Activated naive CD4-positive, alpha-beta T cell treated with anti-CD3 and anti-CD28 coated beads, Interleukin-2, amount 10 ng/mL, durations not matched to agents 7 days and 5 days (primary cell): ENCODE results near the gene NTM.

Experiments used
- CTCF ChIA-PET: fragments of 350-600 bp; sonication (Branson Sonifier 250); formaldehyde crosslinking; loops from one replicate; lab custom pipeline; 2021; ENCODE audit warnings: antibody characterized with exemption; lab: Charles Lee
- DNase-seq: peaks from one replicate; pipeline ENCODE4 v3.0.0-alpha.2; 2020
- H3K27ac Mint-ChIP-seq: one replicate; pipeline ENCODE4 v1.8.0; 2021; ENCODE audit warnings: mild to moderate bottlenecking, moderate library complexity, mixed read lengths
- H3K27me3 Mint-ChIP-seq: one replicate; pipeline ENCODE4 v1.8.0; 2021; ENCODE audit warnings: mild to moderate bottlenecking, mixed read lengths
- H3K36me3 Mint-ChIP-seq: one replicate; pipeline ENCODE4 v1.8.0; 2021; ENCODE audit warnings: mixed read lengths
- H3K4me1 Mint-ChIP-seq: one replicate; pipeline ENCODE4 v1.8.0; 2021; ENCODE audit warnings: mixed read lengths
- H3K4me3 Mint-ChIP-seq: one replicate; pipeline ENCODE4 v1.8.0; 2021; ENCODE audit warnings: mild to moderate bottlenecking, moderate library complexity, mixed read lengths
- H3K9me3 Mint-ChIP-seq: one replicate; pipeline ENCODE4 v1.8.0; 2021; ENCODE audit warnings: mixed read lengths

NTM gene

GRCh38 chr11:132126973-132127899 lies 756.8 kb downstream of the NTM start:
- DNase-seq, result no peak
- CTCF ChIA-PET, result interaction anchor here (1.3 to 1.4 kb wide), 3 partner anchors 12 to 432 kb away, joined by 3 to 6 read pairs (median 5); no protein-coding TSS in a partner anchor
- no peaks in the 10 kb centered on the region for H3K36me3 Mint-ChIP-seq

GRCh38 chr11:132127900-132128288 lies 757.5 kb downstream of the NTM start:
- no peak overlapping the region for H3K4me3 Mint-ChIP-seq
- no peaks in the 10 kb centered on the region for H3K27me3 Mint-ChIP-seq
- no peaks in the 10 kb centered on the region for H3K4me1 Mint-ChIP-seq
- no peaks in the 10 kb centered on the region for H3K9me3 Mint-ChIP-seq
- no peaks in the 10 kb centered on the region for H3K36me3 Mint-ChIP-seq
- CTCF ChIA-PET, result no interaction called here
- H3K27ac Mint-ChIP-seq, result no peak overlapping the region
- DNase-seq, result no peak

More at GRCh38 chr11:132126973-132127899, 756.8 kb downstream of the NTM start:
- Mint-ChIP-seq H3K27me3 (no peaks in the 10 kb centered on the region), H3K9me3 (no peaks in the 10 kb centered on the region), H3K4me1 (no peaks in the 10 kb centered on the region), H3K4me3 (no peak overlapping the region), H3K27ac (no peak overlapping the region)

GRCh38 chr11:132131047-132131446 lies 760.6 kb downstream of the NTM start:
- H3K36me3 Mint-ChIP-seq, result no peaks in the 10 kb centered on the region
- CTCF ChIA-PET, result no interaction called here
- no peaks in the 10 kb centered on the region for H3K27me3 Mint-ChIP-seq
- no peak for DNase-seq
- H3K27ac Mint-ChIP-seq, result no peak overlapping the region
- H3K4me3 Mint-ChIP-seq, result no peak overlapping the region
- H3K9me3 Mint-ChIP-seq, result no peaks in the 10 kb centered on the region
- H3K4me1 Mint-ChIP-seq, result no peaks in the 10 kb centered on the region

DNA sequence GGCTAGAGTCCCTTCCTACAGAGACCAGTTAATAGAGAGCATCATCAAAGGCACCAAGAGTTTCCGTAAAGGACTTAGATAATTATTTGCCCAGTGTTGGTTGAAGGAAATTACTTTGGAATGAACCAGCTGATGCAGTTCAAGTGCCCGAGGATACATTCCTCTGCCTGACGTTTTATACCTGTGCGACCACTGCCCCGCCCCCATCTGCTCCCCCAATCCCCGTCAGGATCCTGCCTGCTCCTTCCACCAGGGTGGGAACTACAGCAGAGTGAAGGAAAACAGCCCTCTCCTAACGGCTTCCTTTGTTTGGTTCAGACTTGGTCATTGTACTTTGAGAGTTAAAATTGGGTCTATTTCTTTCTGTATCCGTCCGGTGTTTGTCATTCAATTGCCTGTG lies 761.5 kb downstream of the NTM start:
- no peak overlapping the region for H3K27ac Mint-ChIP-seq
- CTCF ChIA-PET, result no interaction called here
- H3K4me3 Mint-ChIP-seq, result no peak overlapping the region
- no peaks in the 10 kb centered on the region for H3K4me1 Mint-ChIP-seq
- no peaks in the 10 kb centered on the region for H3K27me3 Mint-ChIP-seq
- no peaks in the 10 kb centered on the region for H3K36me3 Mint-ChIP-seq
- no peaks in the 10 kb centered on the region for H3K9me3 Mint-ChIP-seq
- no peak for DNase-seq

- CTCF ChIA-PET, result no interaction called here
- Mint-ChIP-seq H3K9me3 (no peaks in the 10 kb centered on the region), H3K4me1 (no peaks in the 10 kb centered on the region), H3K27ac (no peak overlapping the region), H3K27me3 (no peaks in the 10 kb centered on the region), H3K4me3 (no peak overlapping the region), H3K36me3 (no peaks in the 10 kb centered on the region)
- DNase-seq, result no peak
These were observed 763.9 kb downstream of the NTM start for GRCh38 chr11:132134322-132134721.

GRCh38 chr11:132137289-132137980 lies 767.0 kb downstream of the NTM start:
- no peak for DNase-seq
- Mint-ChIP-seq H3K36me3 (no peaks in the 10 kb centered on the region), H3K27me3 (no peaks in the 10 kb centered on the region), H3K9me3 (peaks cover 3% of the 10 kb centered on the region), H3K4me1 (no peaks in the 10 kb centered on the region), H3K27ac (no peak overlapping the region), H3K4me3 (no peak overlapping the region)
- CTCF ChIA-PET, result interaction anchor here (0.6 kb wide), 1 partner anchor 978 kb away, joined by 3 read pairs; no protein-coding TSS in a partner anchor

- H3K27me3 Mint-ChIP-seq, result no peaks in the 10 kb centered on the region
- CTCF ChIA-PET, result interaction anchor here (0.6 kb wide), 1 partner anchor 978 kb away, joined by 3 read pairs; no protein-coding TSS in a partner anchor
- no peak for DNase-seq
These were observed 767.5 kb downstream of the NTM start for GRCh38 chr11:132137981-132138313.

GRCh38 chr11:132139181-132139580 lies 768.8 kb downstream of the NTM start:
- Mint-ChIP-seq H3K27me3 (no peaks in the 10 kb centered on the region), H3K36me3 (no peaks in the 10 kb centered on the region), H3K4me1 (no peaks in the 10 kb centered on the region), H3K9me3 (peaks cover 3% of the 10 kb centered on the region), H3K4me3 (no peak overlapping the region), H3K27ac (no peak overlapping the region)
- CTCF ChIA-PET, result no interaction called here
- DNase-seq, result no peak

More at GRCh38 chr11:132137981-132138313, 767.5 kb downstream of the NTM start:
- H3K9me3 Mint-ChIP-seq, result peaks cover 3% of the 10 kb centered on the region
- no peak overlapping the region for H3K27ac Mint-ChIP-seq
- no peaks in the 10 kb centered on the region for H3K4me1 Mint-ChIP-seq
- H3K4me3 Mint-ChIP-seq, result no peak overlapping the region
- H3K36me3 Mint-ChIP-seq, result no peaks in the 10 kb centered on the region

DNA sequence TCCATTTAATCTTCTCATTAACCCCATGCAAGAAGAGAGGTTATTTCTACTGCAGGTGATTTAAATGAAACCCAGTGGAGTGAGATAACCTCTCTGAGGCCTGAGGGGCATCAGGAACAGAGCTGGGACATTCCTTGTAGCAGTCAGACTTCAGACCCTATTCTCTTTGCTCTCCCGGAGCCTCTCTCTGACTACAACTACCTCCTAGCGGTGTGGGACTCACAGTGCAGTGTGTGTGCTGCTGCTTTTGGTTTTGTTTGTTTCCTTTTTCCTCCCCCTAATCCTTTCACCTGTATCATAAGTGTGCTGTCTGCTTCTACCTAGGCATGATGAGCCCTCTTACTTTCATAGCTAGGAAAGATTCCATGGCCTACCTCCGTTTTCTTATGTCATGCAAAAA lies 769.6 kb downstream of the NTM start:
- Mint-ChIP-seq H3K27me3 (no peaks in the 10 kb centered on the region), H3K4me1 (no peaks in the 10 kb centered on the region), H3K27ac (no peak overlapping the region), H3K9me3 (peaks cover 3% of the 10 kb centered on the region), H3K4me3 (no peak overlapping the region), H3K36me3 (no peaks in the 10 kb centered on the region)
- DNase-seq, result no peak
- CTCF ChIA-PET, result no interaction called here

- Mint-ChIP-seq H3K9me3 (peaks cover 3% of the 10 kb centered on the region), H3K27ac (no peak overlapping the region), H3K4me3 (no peak overlapping the region), H3K4me1 (no peaks in the 10 kb centered on the region), H3K36me3 (no peaks in the 10 kb centered on the region), H3K27me3 (no peaks in the 10 kb centered on the region)
- CTCF ChIA-PET, result no interaction called here
- DNase-seq, result no peak
These were observed 771.7 kb downstream of the NTM start for GRCh38 chr11:132142121-132142520.

- peaks cover 3% of the 10 kb centered on the region for H3K9me3 Mint-ChIP-seq
- H3K4me1 Mint-ChIP-seq, result no peaks in the 10 kb centered on the region
These were observed 772.1 kb downstream of the NTM start for GRCh38 chr11:132142554-132142953.

GRCh38 chr11:132147464-132147863 lies 777.0 kb downstream of the NTM start:
- H3K27ac Mint-ChIP-seq, result no peak overlapping the region
- no peak overlapping the region for H3K4me3 Mint-ChIP-seq
- CTCF ChIA-PET, result no interaction called here
- no peaks in the 10 kb centered on the region for H3K27me3 Mint-ChIP-seq
- DNase-seq, result no peak
- no peaks in the 10 kb centered on the region for H3K4me1 Mint-ChIP-seq
- H3K36me3 Mint-ChIP-seq, result no peaks in the 10 kb centered on the region
- H3K9me3 Mint-ChIP-seq, result peaks cover 4% of the 10 kb centered on the region

More at GRCh38 chr11:132142554-132142953, 772.1 kb downstream of the NTM start:
- Mint-ChIP-seq H3K4me3 (no peak overlapping the region), H3K36me3 (no peaks in the 10 kb centered on the region), H3K27ac (no peak overlapping the region), H3K27me3 (no peaks in the 10 kb centered on the region)
- no peak for DNase-seq
- CTCF ChIA-PET, result no interaction called here

DNA sequence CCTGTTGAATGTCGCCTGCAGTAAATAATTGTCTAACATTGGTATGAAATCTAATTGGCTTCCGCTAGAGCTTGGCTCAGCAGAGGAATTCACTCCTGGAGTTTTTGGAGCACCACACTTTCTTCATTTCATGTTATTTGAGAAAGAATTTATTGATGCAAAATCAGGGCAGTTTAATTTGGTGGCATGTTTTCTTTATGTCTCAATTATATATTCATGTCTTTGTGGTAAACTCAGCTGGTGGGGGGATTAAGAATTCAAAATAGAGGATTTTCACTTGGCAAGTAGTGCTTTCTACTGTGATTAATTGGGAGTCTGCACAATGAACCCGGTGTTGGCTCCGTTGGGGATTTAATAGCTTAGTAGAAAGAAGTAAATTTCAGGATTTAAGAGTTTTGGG lies 784.4 kb downstream of the NTM start:
- Mint-ChIP-seq H3K9me3 (no peaks in the 10 kb centered on the region), H3K27me3 (no peaks in the 10 kb centered on the region), H3K36me3 (no peaks in the 10 kb centered on the region), H3K4me3 (no peak overlapping the region), H3K27ac (no peak overlapping the region), H3K4me1 (no peaks in the 10 kb centered on the region)
- DNase-seq, result no peak
- CTCF ChIA-PET, result no interaction called here

GRCh38 chr11:132158091-132158490 lies 787.7 kb downstream of the NTM start:
- CTCF ChIA-PET, result no interaction called here
- no peak for DNase-seq
- H3K4me1 Mint-ChIP-seq, result no peaks in the 10 kb centered on the region
- peaks cover 2% of the 10 kb centered on the region for H3K9me3 Mint-ChIP-seq
- H3K27ac Mint-ChIP-seq, result no peak overlapping the region
- H3K27me3 Mint-ChIP-seq, result no peaks in the 10 kb centered on the region
- no peaks in the 10 kb centered on the region for H3K36me3 Mint-ChIP-seq
- H3K4me3 Mint-ChIP-seq, result no peak overlapping the region

DNA sequence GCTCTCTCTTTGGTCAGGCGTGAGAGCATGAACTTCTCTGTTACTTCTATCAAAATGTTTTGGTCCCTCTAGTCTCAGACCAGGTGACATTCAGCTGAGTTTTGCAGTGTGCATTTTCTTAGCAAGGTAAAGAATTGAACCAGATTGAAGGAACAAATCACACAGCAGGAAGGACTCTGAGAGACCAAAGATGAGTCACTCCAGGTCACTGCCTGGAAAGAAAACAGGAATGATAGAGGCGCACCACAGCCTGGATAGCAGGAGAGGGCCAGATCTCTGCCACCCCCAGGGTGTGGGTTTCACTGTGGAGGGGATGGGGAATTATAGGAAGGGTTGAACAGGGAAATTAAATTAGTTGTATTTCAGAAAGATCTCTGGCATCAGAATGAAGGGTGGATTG lies 788.3 kb downstream of the NTM start:
- no peak overlapping the region for H3K4me3 Mint-ChIP-seq
- no peaks in the 10 kb centered on the region for H3K4me1 Mint-ChIP-seq
- DNase-seq, result no peak
- CTCF ChIA-PET, result no interaction called here
- no peak overlapping the region for H3K27ac Mint-ChIP-seq
- peaks cover 2% of the 10 kb centered on the region for H3K9me3 Mint-ChIP-seq
- H3K27me3 Mint-ChIP-seq, result no peaks in the 10 kb centered on the region
- H3K36me3 Mint-ChIP-seq, result no peaks in the 10 kb centered on the region
